ENCODE measurements around the gene TBC1D22A. TPM values are rescaled to one million over a fixed set of nuclear protein-coding genes. Genes with fewer than 3 reads are reported as not detected.

Gene TBC1D22A
- polyA plus RNA-seq, 1 donor (not counting 4 experiments of a cell fraction or from before 2014, with no cell fraction given), result 20.9 TPM

DNA sequence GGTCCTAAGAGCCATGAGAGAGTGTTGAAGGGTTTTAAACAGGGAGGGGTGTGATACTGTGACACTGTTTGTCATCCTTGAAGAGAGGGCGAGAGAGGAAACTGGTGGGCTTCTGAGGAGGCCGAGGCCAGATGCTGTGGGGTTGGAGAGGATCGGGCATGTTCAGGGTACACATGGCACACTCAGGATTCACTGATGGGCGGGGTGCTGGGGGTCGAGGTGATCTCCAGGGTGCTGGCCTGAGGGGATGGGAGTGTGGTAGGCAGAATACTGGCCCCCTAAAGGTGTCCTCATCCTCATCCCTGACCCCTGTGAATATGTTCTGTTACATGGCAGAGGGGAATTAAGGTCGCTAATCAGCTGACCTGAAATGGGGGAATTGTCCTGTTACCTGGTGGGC, 7.3 kb downstream of the TBC1D22A start:
- no peak overlapping the region for H2AFZ ChIP-seq (ENCODE audit: control insufficient read depth, low read length)
- H3K4me2 ChIP-seq (ENCODE audit: control insufficient read depth, extremely low read depth, insufficient read depth, low read depth, low read length), result no peak overlapping the region
- H4K20me1 ChIP-seq (ENCODE audit: control insufficient read depth, extremely low read depth, insufficient read depth, low read length), result no peaks in the 10 kb centered on the region
- TF ChIP-seq EZH2 (IDR thresholded peaks at IDR 0.05; ENCODE audit: low read length), result no peak
- TF ChIP-seq, protein P1, sequence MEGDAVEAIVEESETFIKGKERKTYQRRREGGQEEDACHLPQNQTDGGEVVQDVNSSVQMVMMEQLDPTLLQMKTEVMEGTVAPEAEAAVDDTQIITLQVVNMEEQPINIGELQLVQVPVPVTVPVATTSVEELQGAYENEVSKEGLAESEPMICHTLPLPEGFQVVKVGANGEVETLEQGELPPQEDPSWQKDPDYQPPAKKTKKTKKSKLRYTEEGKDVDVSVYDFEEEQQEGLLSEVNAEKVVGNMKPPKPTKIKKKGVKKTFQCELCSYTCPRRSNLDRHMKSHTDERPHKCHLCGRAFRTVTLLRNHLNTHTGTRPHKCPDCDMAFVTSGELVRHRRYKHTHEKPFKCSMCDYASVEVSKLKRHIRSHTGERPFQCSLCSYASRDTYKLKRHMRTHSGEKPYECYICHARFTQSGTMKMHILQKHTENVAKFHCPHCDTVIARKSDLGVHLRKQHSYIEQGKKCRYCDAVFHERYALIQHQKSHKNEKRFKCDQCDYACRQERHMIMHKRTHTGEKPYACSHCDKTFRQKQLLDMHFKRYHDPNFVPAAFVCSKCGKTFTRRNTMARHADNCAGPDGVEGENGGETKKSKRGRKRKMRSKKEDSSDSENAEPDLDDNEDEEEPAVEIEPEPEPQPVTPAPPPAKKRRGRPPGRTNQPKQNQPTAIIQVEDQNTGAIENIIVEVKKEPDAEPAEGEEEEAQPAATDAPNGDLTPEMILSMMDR (optimal IDR thresholded peaks at IDR 0.05 in 1 of 3, IDR thresholded peaks at IDR 0.05 in 1 of 3, conservative IDR thresholded peaks at IDR 0.05 in 1 of 3; ENCODE audit: extremely low read depth in 1 of 3, insufficient read depth in 2 of 3, low read length in 3 of 3), result no peak
- H3K9me1 ChIP-seq (ENCODE audit: control insufficient read depth, extremely low read depth, insufficient read depth, low read length), result peaks cover 2% of the 10 kb centered on the region
- peaks cover 53% of the 10 kb centered on the region for H3K79me2 ChIP-seq (ENCODE audit: control insufficient read depth, insufficient read depth, low read length)
- DNase-seq (ENCODE audit: low read depth, low spot score) (no peak), FAIRE-seq (no peak)
- H3K36me3 ChIP-seq (ENCODE audit: control insufficient read depth in 2 of 2, extremely low read depth in 1 of 2, insufficient read depth in 2 of 2, low read length in 2 of 2), result no peaks in the 10 kb centered on the region
- dilution Hi-C loops (cut with MboI; ENCODE audit: extremely low pct_ligation_motif_present, low sequenced_read_pairs), result no loop called here
- no peak overlapping the region for H3K9ac ChIP-seq (ENCODE audit: control insufficient read depth, extremely low read depth, insufficient read depth, low read length)
- no peaks in the 10 kb centered on the region for H3K27me3 ChIP-seq (ENCODE audit: control insufficient read depth, extremely low read depth, insufficient read depth, low read length)
- H3K4me1 ChIP-seq (ENCODE audit: control insufficient read depth, extremely low read depth, insufficient read depth, low read length), result peaks cover 13% of the 10 kb centered on the region
- H3K9me3 ChIP-seq (ENCODE audit: control insufficient read depth, low read depth, low read length), result no peaks in the 10 kb centered on the region
- no peak overlapping the region for H3K27ac ChIP-seq (ENCODE audit: control insufficient read depth, insufficient read depth, low read length)
- H3K4me3 ChIP-seq (ENCODE audit: control insufficient read depth in 2 of 3, extremely low read depth in 1 of 3, insufficient read depth in 2 of 3, low read depth in 1 of 3, low read length in 3 of 3), result no peak overlapping the region

DNA sequence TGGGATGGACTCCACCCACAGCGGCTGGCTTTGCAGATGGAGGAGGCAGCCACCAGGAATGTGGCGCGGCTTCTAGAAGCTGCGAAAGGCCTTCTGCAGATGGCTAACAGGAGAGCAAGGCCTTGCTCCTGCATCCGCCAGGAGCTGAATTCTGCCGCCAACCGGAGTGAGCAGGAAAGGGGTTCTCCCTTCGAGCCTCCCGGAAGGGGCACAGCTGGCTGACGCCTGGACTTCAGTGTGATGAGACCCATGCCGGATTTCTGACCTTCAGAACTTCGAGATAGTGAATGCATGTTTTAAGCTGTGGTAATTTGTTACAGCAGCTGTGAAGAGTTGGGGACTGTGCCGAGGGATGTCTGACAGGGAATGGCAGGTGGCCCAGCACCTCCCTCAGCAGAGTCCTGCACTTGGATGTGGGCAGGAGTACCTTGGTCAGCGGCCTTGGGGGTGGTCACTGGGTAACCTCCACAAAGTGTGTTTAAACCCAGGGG, 7.7 kb downstream of the TBC1D22A start:
- FAIRE-seq, result no peak
- Histone ChIP-seq H3K36me3 (ENCODE audit: control insufficient read depth in 2 of 2, extremely low read depth in 1 of 2, insufficient read depth in 2 of 2, low read length in 2 of 2) (no peaks in the 10 kb centered on the region), H3K4me3 (ENCODE audit: control insufficient read depth in 2 of 3, extremely low read depth in 1 of 3, insufficient read depth in 2 of 3, low read depth in 1 of 3, low read length in 3 of 3) (no peak overlapping the region), H3K4me2 (ENCODE audit: control insufficient read depth, extremely low read depth, insufficient read depth, low read depth, low read length) (no peak overlapping the region), H3K9ac (ENCODE audit: control insufficient read depth, extremely low read depth, insufficient read depth, low read length) (no peak overlapping the region), H3K4me1 (ENCODE audit: control insufficient read depth, extremely low read depth, insufficient read depth, low read length) (peaks cover 18% of the 10 kb centered on the region), H3K27me3 (ENCODE audit: control insufficient read depth, extremely low read depth, insufficient read depth, low read length) (no peaks in the 10 kb centered on the region), H3K9me3 (ENCODE audit: control insufficient read depth, low read depth, low read length) (no peaks in the 10 kb centered on the region), H3K27ac (ENCODE audit: control insufficient read depth, insufficient read depth, low read length) (no peak overlapping the region), H4K20me1 (ENCODE audit: control insufficient read depth, extremely low read depth, insufficient read depth, low read length) (no peaks in the 10 kb centered on the region), H2AFZ (ENCODE audit: control insufficient read depth, low read length) (no peak overlapping the region), H3K9me1 (ENCODE audit: control insufficient read depth, extremely low read depth, insufficient read depth, low read length) (peaks cover 2% of the 10 kb centered on the region), H3K79me2 (ENCODE audit: control insufficient read depth, insufficient read depth, low read length) (peaks cover 53% of the 10 kb centered on the region)
- no peak for DNase-seq (ENCODE audit: low read depth, low spot score)
- dilution Hi-C loops (cut with MboI; ENCODE audit: extremely low pct_ligation_motif_present, low sequenced_read_pairs), result no loop called here
- no peak for TF ChIP-seq EZH2 (IDR thresholded peaks at IDR 0.05; ENCODE audit: low read length)
- TF ChIP-seq, protein P1 (optimal IDR thresholded peaks at IDR 0.05 in 1 of 3, IDR thresholded peaks at IDR 0.05 in 1 of 3, conservative IDR thresholded peaks at IDR 0.05 in 1 of 3; ENCODE audit: extremely low read depth in 1 of 3, insufficient read depth in 2 of 3, low read length in 3 of 3), result no peak

All from keratinocyte (primary cell).